Activated CD4-positive, alpha-beta T cell treated with anti-CD3 and anti-CD28 coated beads for 1 hour (primary cell): ENCODE results near the gene PTPN9.
"Not testable (repeated sequence)": the region's sequence is repeated elsewhere in the genome, so short reads cannot be mapped to it uniquely, and the experiment has no call there.

Source experiments
- DNase-seq: peaks from one replicate; pipeline ENCODE4 v3.0.0-alpha.2; 2020

Gene PTPN9

DNA sequence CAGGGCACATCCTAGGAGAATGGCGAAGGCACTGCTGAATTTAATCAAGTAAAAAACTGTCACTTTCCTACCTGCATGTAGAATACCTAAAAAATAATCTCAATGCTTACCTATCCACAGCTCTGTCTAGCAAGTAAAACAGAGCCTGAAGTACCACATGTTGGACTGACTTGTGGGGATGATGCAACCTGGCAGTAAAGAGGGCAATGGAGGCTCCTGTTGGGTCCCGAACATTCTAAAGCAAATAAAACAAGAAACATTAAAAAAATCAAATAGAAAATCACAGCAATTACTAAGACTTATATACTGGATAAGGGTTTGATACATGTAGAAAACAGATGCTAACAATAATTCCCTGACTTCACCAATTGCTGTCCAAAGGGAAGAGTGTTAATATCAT is 56.1 kb downstream of the PTPN9 start:
- DNase-seq, result no peak

GRCh38 chr15:75517233-75517632 is 61.9 kb downstream of the PTPN9 start:
- no peak for DNase-seq

DNA sequence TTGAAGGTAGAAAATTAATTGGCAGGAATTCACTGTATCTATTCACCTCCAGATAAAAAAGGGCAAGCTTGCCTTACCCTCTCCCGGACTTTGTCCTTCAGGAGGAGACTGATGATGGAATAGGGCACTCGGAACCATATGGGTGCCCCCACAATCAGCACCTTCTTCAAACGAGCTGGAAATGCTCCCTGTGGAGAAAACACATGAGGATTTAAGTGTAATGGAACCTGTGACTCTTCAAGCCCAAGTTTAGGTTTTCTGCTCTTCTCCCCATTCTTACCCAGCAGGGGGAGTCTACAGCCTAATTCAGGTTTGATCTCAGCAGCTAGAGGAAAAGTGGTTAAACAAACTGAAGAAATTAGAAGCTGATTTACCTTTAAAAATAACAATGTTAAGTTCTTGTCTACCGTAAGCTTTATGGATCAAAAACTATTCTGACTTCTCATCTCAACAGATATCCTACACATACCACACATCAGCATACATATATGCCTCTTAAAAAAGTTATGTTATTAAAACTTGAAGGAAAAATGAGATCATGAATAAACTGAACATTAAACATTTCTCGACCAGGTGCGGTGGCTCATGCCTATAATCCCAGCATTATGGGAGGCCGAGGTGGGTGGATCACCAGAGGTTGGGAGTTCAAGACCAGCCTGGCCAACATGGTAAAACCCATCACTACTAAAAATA is 70.1 kb downstream of the PTPN9 start:
- no peak for DNase-seq

DNA sequence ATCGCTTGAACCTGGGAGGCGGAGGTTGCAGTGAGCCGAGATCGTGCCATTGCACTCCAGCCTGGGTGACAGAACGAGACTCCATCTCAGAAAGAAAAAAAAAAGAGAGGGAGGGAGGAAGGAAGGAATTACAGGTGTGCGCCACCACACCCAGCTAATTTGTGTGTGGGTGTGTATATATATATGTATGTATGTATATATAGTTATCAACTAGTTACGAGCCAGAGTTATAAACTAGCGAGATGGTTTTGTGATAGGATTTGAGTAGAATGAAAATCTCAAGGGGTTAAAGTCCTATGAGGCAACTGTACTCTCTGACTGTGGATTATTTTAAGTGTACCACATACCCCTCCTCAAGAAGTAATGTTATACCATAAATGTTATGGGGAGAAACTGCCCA is 76.8 kb downstream of the PTPN9 start:
- no peak for DNase-seq

- no peak for DNase-seq
These were observed 85.4 kb downstream of the PTPN9 start for GRCh38 chr15:75493732-75494131.

- DNase-seq, result no peak
These were observed 95.2 kb downstream of the PTPN9 start for GRCh38 chr15:75483961-75484360.

- DNase-seq, result not testable (repeated sequence)
These were observed 95.6 kb downstream of the PTPN9 start for GRCh38 chr15:75483556-75483955.

DNA sequence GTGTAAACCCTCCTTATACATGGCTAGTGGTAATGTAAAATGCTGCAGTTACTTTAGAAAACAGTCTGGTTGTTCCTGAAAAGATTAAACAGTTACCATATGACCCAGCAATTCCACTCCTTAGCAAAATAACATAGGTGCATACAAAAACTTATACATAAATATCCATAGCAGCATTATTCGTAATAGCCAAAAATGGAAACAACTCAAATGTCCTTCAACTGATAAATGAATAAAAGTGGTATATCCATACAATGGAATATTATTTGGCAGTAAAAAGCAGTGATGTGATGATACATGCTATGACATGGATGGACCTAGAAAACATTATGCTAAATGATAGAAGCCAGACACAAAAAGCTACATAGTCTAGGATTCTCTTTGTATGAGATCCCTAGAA is 96.0 kb downstream of the PTPN9 start:
- DNase-seq, result no peak

DNA sequence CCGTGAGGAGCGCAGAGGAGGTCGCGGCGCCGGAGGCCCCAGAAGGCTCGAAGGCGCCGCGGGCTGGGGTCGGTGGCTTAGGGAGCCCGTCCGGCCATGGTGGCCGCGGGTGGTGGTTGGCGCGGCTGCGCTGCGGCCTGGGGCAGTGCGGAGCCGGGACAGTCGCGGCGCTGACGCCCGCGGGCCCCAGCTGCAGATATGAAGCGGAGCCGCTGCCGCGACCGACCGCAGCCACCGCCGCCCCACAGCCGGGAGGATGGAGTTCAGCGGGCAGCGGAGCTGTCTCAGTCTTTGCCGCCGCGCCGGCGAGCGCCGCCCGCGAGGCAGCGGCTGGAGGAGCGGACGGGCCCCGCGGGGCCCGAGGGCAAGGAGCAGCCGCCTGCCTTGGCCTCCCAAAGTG is 98.7 kb downstream of the PTPN9 start:
- DNase-seq, result not testable (repeated sequence)

GRCh38 chr15:75479670-75480069 is 99.4 kb downstream of the PTPN9 start:
- DNase-seq, result no peak

GRCh38 chr15:75477094-75477493 is 102.0 kb downstream of the PTPN9 start:
- DNase-seq, result not testable (repeated sequence)

DNA sequence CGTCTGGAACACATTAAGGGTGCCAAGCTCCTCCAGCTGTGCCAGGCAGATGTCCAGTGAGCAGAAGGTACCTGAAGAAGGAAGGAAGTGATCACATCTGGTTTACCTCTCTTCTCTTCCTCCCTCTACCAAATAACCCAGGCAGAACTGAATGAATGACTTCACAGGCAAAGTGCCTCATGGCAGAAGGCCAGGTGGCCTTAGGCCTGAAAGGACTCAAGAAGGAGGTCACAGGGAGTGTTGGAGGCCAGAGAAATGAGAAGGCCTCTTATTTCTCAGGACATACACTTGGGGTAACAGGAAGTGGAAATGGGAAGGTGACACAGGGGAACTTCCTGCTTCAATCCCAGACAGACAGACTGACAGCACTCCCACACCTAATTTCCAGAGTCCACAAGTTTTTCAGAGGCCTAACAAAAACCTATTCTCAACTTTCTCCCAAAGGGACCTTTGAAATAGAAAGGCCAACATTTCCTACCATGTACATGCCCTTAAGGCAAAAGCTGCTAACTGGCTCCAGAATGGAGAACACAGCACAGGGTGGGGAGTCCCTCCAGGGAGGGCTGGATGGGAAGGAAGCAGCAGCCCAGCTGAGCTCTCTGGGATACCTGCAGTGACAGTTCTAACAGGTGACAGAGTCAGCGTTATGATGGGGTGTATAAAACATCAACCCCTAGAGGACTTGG is 110.1 kb downstream of the PTPN9 start:
- DNase-seq, result no peak

DNA sequence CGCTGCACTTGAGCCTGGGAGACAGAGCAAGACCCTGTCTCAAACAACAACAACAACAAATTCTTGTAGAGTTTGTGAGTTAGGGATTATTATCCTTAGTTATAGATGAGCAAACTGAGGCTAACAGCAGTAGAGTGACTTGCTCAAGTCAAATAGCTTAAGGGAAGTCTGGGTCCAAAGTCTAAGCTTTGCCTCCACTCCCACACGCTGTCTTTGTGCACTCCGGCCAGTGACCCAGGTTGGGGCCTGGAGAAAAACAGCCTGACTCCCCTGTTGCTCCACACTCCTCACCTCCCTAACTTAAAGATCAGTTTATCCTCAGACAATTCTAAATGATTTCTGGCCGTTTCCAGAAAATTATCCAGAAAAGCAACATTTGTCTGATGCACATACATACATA is 118.5 kb downstream of the PTPN9 start:
- DNase-seq, result no peak

- no peak for DNase-seq
These were observed 119.5 kb downstream of the PTPN9 start for GRCh38 chr15:75459581-75459980.

- no peak for DNase-seq
These were observed 122.4 kb downstream of the PTPN9 start for GRCh38 chr15:75456710-75457109.

- no peak for DNase-seq
These were observed 123.1 kb downstream of the PTPN9 start for GRCh38 chr15:75455982-75456531.

- peak; percentile 78 for DNase-seq
These were observed 123.6 kb downstream of the PTPN9 start for GRCh38 chr15:75455424-75455981.

DNA sequence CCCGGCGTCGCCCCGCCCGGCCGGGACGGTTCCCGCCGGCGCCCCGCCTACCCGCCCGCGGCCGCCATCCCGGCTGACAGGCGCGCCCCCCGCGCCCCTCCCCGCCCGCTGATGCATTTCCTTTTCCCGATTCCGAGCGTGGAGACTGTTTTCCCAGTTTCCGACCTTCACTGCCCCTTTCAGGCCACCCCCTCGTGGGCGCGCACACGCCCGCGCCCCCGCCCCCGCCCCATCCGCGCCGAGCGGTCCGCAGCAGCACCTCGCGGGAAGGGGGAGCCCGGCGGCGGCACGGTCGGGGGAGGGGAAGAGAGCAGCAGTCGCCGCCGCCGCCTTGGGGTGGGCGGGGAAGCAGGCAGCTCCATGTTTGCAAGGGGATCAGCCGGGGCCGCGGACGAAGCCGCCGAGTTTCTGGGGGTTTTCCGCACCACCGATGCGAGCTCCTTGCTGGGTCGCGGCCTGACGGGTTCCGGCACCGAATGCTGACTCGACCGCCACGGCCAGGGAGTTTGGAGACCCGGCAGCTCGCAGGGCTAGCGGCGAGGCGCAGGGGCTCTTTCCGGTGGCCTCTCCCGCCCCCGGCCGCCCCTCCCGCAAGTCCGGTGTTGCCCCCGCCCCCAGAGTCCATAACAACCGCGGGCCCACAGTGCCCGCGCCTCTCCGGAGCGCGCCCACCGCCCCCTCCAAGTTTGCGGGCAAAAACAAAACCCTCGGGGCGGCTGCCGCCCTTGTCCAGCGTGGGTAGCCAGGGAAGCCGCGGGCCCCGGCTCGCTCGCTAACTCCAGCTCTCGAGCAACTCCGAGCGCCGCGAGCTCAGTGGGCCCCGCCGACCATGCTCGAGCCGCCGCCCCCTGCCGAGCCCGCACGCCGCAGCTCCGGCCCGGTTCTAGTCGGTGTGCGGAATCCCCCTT is 124.4 kb downstream of the PTPN9 start:
- DNase-seq, result peak; percentile 66

- peak; percentile 95 for DNase-seq
These were observed 125.2 kb downstream of the PTPN9 start for GRCh38 chr15:75453703-75454470.

DNA sequence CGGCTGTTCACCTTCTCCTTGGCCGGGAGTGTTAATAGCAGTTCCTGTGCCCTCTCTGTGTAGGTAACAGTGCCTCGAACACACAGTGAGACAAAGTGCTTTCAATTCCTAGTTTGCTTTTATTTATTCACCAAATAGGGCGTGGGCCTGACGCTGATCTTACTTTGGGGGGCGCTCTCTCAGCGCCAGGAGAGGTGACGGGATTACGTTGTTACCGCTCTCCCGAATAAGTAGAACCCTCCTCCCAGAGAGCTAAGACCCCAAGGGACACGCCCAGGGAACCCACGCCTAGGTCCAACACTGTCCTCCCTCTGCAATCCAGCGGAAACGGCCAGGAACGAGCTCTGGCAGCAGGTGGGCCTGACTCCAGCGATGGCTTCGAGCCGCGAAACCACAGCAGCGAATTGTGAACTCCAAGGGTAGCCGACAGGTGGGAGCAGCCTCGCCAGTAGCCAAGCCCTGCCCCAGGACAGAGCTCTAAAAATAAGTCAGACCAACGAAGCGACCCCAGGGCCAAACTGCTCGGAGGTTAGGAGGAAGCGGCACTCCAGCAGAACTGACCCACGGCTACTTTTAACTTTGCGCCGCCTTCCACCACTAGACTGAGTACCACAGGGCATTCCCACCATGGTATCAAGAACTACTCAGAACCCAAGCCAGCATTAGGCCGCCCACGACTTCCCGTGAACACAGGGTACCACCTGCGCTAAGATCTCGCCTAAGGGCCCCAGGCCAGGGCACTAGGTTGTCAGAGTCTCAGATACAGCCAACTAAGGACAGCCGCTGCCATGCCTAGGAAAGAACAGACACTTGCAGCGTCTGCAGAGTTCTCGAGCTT is 126.0 kb downstream of the PTPN9 start:
- peak; percentile 34 for DNase-seq

GRCh38 chr15:75452364-75452864 is 126.7 kb downstream of the PTPN9 start:
- peak; percentile 63 for DNase-seq
